NT2/D1 (cell line): ENCODE results near the gene SETD1B.

Experiments used
- YY1 ChIP-seq: IDR thresholded peaks from 2 replicates; pipeline ENCODE4 v1.6.1; 2011; ENCODE audit not compliant: insufficient read length, insufficient read depth
- ZNF274 ChIP-seq: IDR thresholded peaks from 2 replicates; pipeline ENCODE4 v1.6.1; 2011; ENCODE audit warnings: mild to moderate bottlenecking, low read depth, low read length

- TF ChIP-seq ZNF274 = no peak
- TF ChIP-seq YY1 = no peak
Observed at GRCh38 chr12:121798787-121799155, 5.0 kb upstream of the SETD1B start.
